MCF 10A (cell line): ENCODE results near the gene CLEC2L. TPM values are rescaled to one million over a fixed set of nuclear protein-coding genes. Genes with fewer than 3 reads are reported as not detected.

Source experiments
- BruUV-seq: library from RNA; stranded (reverse); fragments of 400-500 nt; replicated peaks from 2 replicates; lab custom pipeline; 2021; lab: Mats Ljungman, UMichigan
- CTCF ChIA-PET: fragments of 300-600 bp; sonication (Branson Sonifier 250); formaldehyde crosslinking; extraction: SDS; loops from one replicate; lab custom pipeline; 2021; ENCODE audit warnings: antibody characterized with exemption, inconsistent platforms; lab: Yijun Ruan, JAX
- POLR2A ChIA-PET: fragments of 300-600, 350-650 bp; sonication (Branson Sonifier 250); formaldehyde crosslinking; extraction: SDS; loops from one replicate; lab custom pipeline; 2020; ENCODE audit warnings: antibody characterized with exemption, inconsistent platforms; lab: Yijun Ruan, JAX
- DNase-seq: peaks from one replicate; pipeline ENCODE4 v3.0.0-alpha.2; 2018; ENCODE audit not compliant: unreplicated experiment
- H3K27ac Mint-ChIP-seq: one replicate; pipeline ENCODE4 v1.8.0; 2022; ENCODE audit warnings: mild to moderate bottlenecking, low read depth, mixed read lengths; ENCODE audit not compliant: unreplicated experiment
- H3K27me3 Mint-ChIP-seq: one replicate; pipeline ENCODE4 v1.8.0; 2022; ENCODE audit warnings: mixed read lengths; ENCODE audit not compliant: insufficient read depth, unreplicated experiment
- H3K36me3 Mint-ChIP-seq: one replicate; pipeline ENCODE4 v1.8.0; 2022; ENCODE audit warnings: mild to moderate bottlenecking, moderate library complexity, mixed read lengths; ENCODE audit not compliant: insufficient read depth, unreplicated experiment
- H3K4me1 Mint-ChIP-seq: one replicate; pipeline ENCODE4 v1.8.0; 2022; ENCODE audit warnings: mixed read lengths; ENCODE audit not compliant: insufficient read depth, unreplicated experiment
- H3K4me3 Mint-ChIP-seq: one replicate; pipeline ENCODE4 v1.8.0; 2022; ENCODE audit warnings: mild to moderate bottlenecking, moderate library complexity, mixed read lengths; ENCODE audit not compliant: unreplicated experiment
- H3K9me3 Mint-ChIP-seq: one replicate; pipeline ENCODE4 v1.8.0; 2022; ENCODE audit warnings: mixed read lengths; ENCODE audit not compliant: unreplicated experiment
- CTCF ChIP-seq: fragments of 200-600 bp; IDR thresholded peaks from one replicate; pipeline ENCODE4 v1.8.0; 2022; ENCODE audit warnings: antibody characterized with exemption, mild to moderate bottlenecking; ENCODE audit not compliant: unreplicated experiment
- intact Hi-C: fragments of 100-400 bp; cut with micrococcal nuclease; formaldehyde crosslinking; loops from 2 replicates; pipeline ENCODE4 v1.14.1; 2022
- total RNA-seq: library from RNA; stranded (reverse); gene quantifications from 2 replicates; pipeline ENCODE4 v1.2.3, GENCODE V29; 2022

Gene CLEC2L
- total RNA-seq, 1 experiment from 2014 or later = not detected

GRCh38 chr7:139532636-139533155, 9.2 kb downstream of the CLEC2L start:
- H3K4me1 Mint-ChIP-seq = no peaks in the 10 kb centered on the region
- H3K9me3 Mint-ChIP-seq = no peaks in the 10 kb centered on the region
- H3K27ac Mint-ChIP-seq = no peak overlapping the region
- H3K27me3 Mint-ChIP-seq = peaks cover 36% of the 10 kb centered on the region
- CTCF ChIA-PET = no interaction called here
- H3K36me3 Mint-ChIP-seq = no peaks in the 10 kb centered on the region
- no TSS peak for BruUV-seq
- no peak for DNase-seq
- intact Hi-C loops = no loop called here
- TF ChIP-seq CTCF = no peak
- POLR2A ChIA-PET = interaction anchor here (0.6 to 0.7 kb wide), 2 partner anchors 409 to 987 kb away, joined by 3 read pairs; no protein-coding TSS in a partner anchor
- no peak overlapping the region for H3K4me3 Mint-ChIP-seq

- ChIA-PET POLR2A (no interaction called here), CTCF (no interaction called here)
- H3K36me3 Mint-ChIP-seq = no peaks in the 10 kb centered on the region
- H3K4me1 Mint-ChIP-seq = no peaks in the 10 kb centered on the region
- no peak overlapping the region for H3K4me3 Mint-ChIP-seq
- H3K27ac Mint-ChIP-seq = no peak overlapping the region
- BruUV-seq = no TSS peak
- H3K9me3 Mint-ChIP-seq = no peaks in the 10 kb centered on the region
- H3K27me3 Mint-ChIP-seq = peaks cover 36% of the 10 kb centered on the region
- TF ChIP-seq CTCF = no peak
- intact Hi-C loops = no loop called here
- DNase-seq = no peak
Observed at GRCh38 chr7:139534096-139534495, 10.6 kb downstream of the CLEC2L start.

GRCh38 chr7:139534966-139535651, 11.6 kb downstream of the CLEC2L start:
- H3K4me3 Mint-ChIP-seq = no peak overlapping the region
- intact Hi-C loops = no loop called here
- no peak for TF ChIP-seq CTCF
- ChIA-PET CTCF (no interaction called here), POLR2A (no interaction called here)
- no peaks in the 10 kb centered on the region for H3K9me3 Mint-ChIP-seq
- H3K27ac Mint-ChIP-seq = no peak overlapping the region
- no TSS peak for BruUV-seq
- H3K27me3 Mint-ChIP-seq = peaks cover 36% of the 10 kb centered on the region
- no peaks in the 10 kb centered on the region for H3K4me1 Mint-ChIP-seq
- no peaks in the 10 kb centered on the region for H3K36me3 Mint-ChIP-seq
- no peak for DNase-seq

GRCh38 chr7:139536152-139536551, 12.7 kb downstream of the CLEC2L start:
- H3K27me3 Mint-ChIP-seq = peaks cover 35% of the 10 kb centered on the region
- no peaks in the 10 kb centered on the region for H3K36me3 Mint-ChIP-seq
- TF ChIP-seq CTCF = no peak
- H3K27ac Mint-ChIP-seq = no peak overlapping the region
- no TSS peak for BruUV-seq
- POLR2A ChIA-PET = no interaction called here
- CTCF ChIA-PET = no interaction called here
- no peak for DNase-seq
- no peaks in the 10 kb centered on the region for H3K9me3 Mint-ChIP-seq
- intact Hi-C loops = no loop called here
- H3K4me1 Mint-ChIP-seq = no peaks in the 10 kb centered on the region
- no peak overlapping the region for H3K4me3 Mint-ChIP-seq
